HG03558 (cell line): ENCODE data around the gene PAK6.

Source experiments
- ATAC-seq: cut with Tn5 transposase; IDR thresholded peaks from one replicate; pipeline ENCODE4 v1.9.1; 2021; ENCODE audit warnings: moderate number of reproducible peaks; ENCODE audit not compliant: unreplicated experiment; ENCODE audit errors: extremely low read depth

PAK6 gene

DNA sequence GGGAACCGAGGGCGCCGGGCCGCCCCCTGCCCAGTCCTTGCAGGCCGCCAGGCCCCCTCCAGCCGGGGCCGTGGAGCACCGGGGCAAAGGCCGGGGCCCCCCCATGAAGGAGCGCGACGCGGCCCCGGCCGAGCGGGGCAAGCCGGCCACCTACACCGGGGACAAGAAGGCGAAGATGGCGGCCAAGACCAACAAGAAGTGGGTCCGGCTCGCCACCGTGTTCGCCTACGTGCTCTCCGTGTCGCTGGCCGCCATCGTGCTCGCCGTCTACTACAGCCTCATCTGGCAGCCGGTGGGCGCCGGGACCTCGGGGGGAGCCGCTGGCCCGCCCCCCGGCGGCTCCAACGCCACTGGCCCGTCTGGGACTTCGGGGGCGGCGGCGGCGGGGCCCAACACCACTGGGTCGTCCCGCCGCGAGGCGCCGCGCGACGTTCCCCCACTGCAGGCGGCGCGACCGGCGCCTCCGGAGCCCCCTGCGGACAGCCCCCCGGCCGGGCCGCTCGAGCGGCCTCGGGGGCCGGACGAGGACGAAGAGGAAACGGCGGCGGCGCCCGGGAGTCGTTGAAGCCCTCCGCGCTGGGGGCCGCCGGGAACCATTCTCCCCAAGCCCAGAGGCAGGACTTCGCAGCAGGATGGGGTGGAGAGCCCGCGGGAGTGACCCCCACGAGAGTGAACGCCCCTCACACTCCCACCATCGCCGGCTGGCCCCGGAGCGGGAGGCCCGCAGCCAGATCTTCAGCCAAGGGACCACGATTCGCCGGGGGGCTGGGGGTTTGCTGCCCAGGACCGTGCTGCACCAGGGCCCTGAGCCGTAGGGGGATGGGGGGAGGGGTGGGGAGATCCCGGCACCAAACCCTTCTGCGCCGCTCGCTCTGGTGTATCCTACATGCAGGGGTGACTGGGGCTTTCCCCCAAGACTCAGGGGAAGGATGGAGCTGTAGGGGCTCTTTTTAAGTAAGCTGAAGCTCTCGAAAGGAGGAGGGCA lies 85.4 kb downstream of the PAK6 start:
- no peak for ATAC-seq

DNA sequence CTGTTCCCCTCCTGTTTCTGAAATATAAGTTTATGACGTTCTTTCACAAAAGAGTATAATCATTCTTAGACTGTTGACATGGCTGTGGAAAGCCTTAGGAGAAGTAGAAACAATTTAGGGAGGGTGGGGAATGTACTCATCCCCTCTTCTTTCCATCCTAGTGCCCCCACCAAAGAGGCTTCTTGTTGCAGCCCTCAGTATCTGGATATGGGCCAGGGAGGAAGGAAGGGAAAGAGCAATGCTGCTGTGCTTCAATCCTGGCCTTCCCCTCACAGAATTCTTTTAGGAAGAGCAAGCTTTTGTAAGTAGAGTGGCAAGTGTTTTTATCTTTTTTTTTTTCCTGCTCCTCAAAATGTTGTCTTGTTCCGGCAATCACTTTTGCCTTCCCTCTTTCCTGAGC lies 86.3 kb downstream of the PAK6 start:
- ATAC-seq, result no peak

DNA sequence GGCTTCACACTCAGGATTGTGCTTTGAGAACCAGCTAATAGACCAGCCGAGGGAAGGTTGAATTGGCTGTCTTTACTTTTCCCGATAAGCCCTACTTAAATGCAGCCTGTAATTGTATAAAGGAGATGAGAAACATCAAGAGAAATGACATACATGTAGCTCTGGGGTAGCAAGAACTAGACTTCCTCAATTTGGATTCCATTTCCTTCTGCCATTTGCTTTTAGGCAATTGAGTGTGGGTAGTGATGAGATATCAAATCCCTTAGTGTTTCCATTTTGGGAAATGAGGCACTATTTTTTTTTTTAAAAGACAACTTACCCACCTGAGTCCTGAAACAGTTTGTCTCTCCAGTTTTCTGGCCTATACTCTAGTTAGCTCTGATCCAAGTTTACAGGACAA lies 86.8 kb downstream of the PAK6 start:
- ATAC-seq, result no peak
